Measurements from ENCODE around the gene USP5.

DNA sequence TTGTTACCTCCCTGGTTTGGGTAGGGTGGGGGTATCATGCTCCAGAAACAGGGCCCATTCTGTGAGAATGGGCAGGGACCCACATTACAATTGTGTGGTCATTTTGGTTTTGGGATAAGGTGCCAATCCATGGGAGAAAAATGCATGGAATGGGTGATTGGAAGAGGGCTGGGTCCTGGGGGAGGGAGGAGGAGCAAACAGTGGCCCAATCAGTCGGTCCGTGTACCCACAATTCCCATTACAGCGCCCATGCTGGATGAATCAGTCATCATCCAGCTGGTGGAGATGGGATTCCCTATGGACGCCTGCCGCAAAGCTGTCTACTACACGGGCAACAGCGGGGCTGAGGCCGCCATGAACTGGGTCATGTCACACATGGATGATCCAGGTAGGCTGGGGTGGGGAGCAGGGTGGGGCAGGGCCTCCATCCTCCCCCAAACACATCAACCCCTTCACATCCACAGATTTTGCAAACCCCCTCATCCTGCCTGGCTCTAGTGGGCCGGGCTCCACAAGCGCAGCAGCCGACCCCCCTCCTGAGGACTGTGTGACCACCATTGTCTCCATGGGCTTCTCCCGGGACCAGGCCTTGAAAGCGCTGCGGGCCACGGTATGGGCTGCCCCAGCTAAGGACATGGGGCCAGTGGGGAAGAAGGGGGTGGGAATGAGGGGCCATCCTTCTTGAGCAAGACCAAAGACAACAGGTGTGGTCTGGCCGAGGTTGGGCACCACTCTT, 11.8 kb downstream of the USP5 start:
- TF ChIP-seq TAF1 (IDR thresholded peaks at IDR 0.05; ENCODE audit: low read depth, low read length) (no peak), POLR2A (IDR thresholded peaks at IDR 0.05; ENCODE audit: low read depth, low read length) (no peak), POLR2AphosphoS5 (IDR thresholded peaks at IDR 0.05; ENCODE audit: low read depth, low read length) (no peak), POU2F2 (IDR thresholded peaks at IDR 0.05; ENCODE audit: low read depth, low read length) (no peak), SPI1 (IDR thresholded peaks at IDR 0.05; ENCODE audit: low read depth, low read length) (no peak), PAX5 (IDR thresholded peaks at IDR 0.05; ENCODE audit: insufficient read depth, low read length, severe bottlenecking) (no peak)

Data from GM12891 (cell line).